ENCODE results near the gene PRKAR1B. TPM values are rescaled to one million over a fixed set of nuclear protein-coding genes. Genes with fewer than 3 reads are reported as not detected.

PRKAR1B gene
- polyA plus RNA-seq, 1 of the 3 experiments (the other 2 are of a cell fraction), result 63.7 TPM

DNA sequence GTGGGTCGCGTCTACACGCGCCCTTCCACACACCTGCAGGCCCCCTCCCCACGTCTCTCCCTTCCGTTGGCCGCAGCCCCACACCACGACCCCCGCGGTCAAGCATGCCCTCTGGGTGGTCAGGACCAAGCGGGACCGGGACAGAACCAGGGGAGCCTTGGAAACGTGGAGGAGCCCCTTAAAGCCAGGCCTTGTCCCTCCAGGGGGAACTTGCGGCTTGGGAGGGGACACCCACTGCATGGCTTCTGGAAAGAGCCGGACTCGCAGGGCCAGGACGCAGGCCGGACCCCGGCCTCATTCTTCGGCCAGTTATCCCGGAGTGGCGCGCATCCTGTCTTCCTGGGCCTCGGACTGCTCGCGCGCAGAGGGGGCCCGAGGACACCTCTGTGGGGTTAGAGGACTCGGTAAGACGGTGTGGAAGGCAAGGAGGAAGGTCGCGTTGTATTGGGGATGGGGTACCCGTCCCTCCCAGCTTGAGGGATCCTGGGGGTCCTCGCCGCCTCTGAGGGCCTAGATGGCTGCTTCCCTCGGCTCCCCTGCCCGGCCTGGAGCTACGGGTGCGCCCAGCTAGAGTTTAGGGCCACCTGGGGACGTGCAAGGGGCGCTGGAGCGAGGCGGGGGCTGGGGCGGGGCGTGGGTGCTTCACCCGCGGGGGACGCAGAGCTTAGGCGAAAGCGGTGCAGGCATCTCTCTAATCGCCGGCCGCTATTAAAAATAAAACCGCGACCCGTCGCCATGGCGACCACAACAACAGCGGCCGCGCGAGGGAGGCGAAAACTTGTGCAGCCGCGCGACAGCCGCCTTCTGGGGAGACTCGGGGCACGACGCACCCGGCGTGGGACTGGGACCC, 205.6 kb downstream of the PRKAR1B start:
- TF ChIP-seq RAD21 (IDR thresholded peaks at IDR 0.05; ENCODE audit: low read length) (no peak), YY1 (IDR thresholded peaks at IDR 0.05; ENCODE audit: low read depth) (no peak), POLR2AphosphoS5 (IDR thresholded peaks at IDR 0.05; ENCODE audit: low read depth, low read length) (no peak), PBX3 (IDR thresholded peaks at IDR 0.05) (no peak), MXI1 (IDR thresholded peaks at IDR 0.05; ENCODE audit: low read depth, low read length) (no peak), TAF1 (IDR thresholded peaks at IDR 0.05; ENCODE audit: borderline replicate concordance, low read depth, low read length) (no peak), TEAD4 (IDR thresholded peaks at IDR 0.05; ENCODE audit: borderline replicate concordance, insufficient read depth) (no peak)
- CTCF ChIA-PET, result interaction anchor here (1.2 to 1.5 kb wide), 2 partner anchors 9 to 200 kb away, joined by 3 to 8 read pairs; no protein-coding TSS in a partner anchor
- H3K27me3 ChIP-seq (ENCODE audit: insufficient read depth), result no peaks in the 10 kb centered on the region
- peak overlapping the region; percentile 38; the same call in 1 of the 2 replicates for H3K9ac ChIP-seq
- DNase-seq, result peak; percentile 71
- H3K9me2 ChIP-seq, result no peaks in the 10 kb centered on the region
- H2AFZ ChIP-seq (ENCODE audit: low read depth), result no peak overlapping the region
- no peaks in the 10 kb centered on the region for H3K9me3 ChIP-seq
- peak overlapping the region; percentile 33 to 66; a peak in 3 of 4 replicates for H3K4me3 ChIP-seq (ENCODE audit: low read depth in 2 of 2, low read length in 1 of 2)
- H3K79me2 ChIP-seq (ENCODE audit: insufficient read depth), result peaks cover 26% of the 10 kb centered on the region
- H3F3A ChIP-seq (replicated peaks; ENCODE audit: insufficient read depth), result no peaks in the 10 kb centered on the region
- H3K4me2 ChIP-seq, result peak overlapping the region; percentile 100
- no peak overlapping the region for H3K27ac ChIP-seq (ENCODE audit: low read depth in 2 of 2, low read length in 1 of 2)
- POLR2A ChIA-PET, result no interaction called here
- peaks cover 13% of the 10 kb centered on the region for H4K20me1 ChIP-seq (ENCODE audit: insufficient read depth)
- 21% methylated on average over 56 of the region's 72 CpGs for WGBS (ENCODE audit: low lambda C conversion rate)
- peaks cover 4 to 9% of the 10 kb centered on the region in 2 experiments; a peak in 2 of 4 replicates for H3K4me1 ChIP-seq (ENCODE audit: control insufficient read depth in 1 of 2, insufficient read depth in 2 of 2, low read depth in 1 of 2, low read length in 1 of 2)
- no peaks in the 10 kb centered on the region for H3K36me3 ChIP-seq (replicated peaks in 1 of 2; ENCODE audit: control insufficient read depth in 1 of 2, insufficient read depth in 2 of 2, low read length in 1 of 2)

- no peaks in the 10 kb centered on the region for H3K9me2 ChIP-seq
- peak overlapping the region in 1 of 2 experiments; percentile 68; a peak in 2 of 4 replicates for H3K27ac ChIP-seq (ENCODE audit: low read depth in 2 of 2, low read length in 1 of 2)
- WGBS (ENCODE audit: low lambda C conversion rate), result 10% methylated on average over 24 of the region's 63 CpGs
- H3K27me3 ChIP-seq (ENCODE audit: insufficient read depth), result no peaks in the 10 kb centered on the region
- CTCF ChIA-PET, result interaction anchor here (1.1 to 1.5 kb wide), 2 partner anchors 9 to 17 kb away, joined by 4 to 8 read pairs; no protein-coding TSS in a partner anchor
- H2AFZ ChIP-seq (ENCODE audit: low read depth), result no peak overlapping the region
- peak overlapping the region; percentile 100 for H3K4me2 ChIP-seq
- H3K9ac ChIP-seq, result peak overlapping the region; percentile 74
- no peaks in the 10 kb centered on the region for H3K36me3 ChIP-seq (replicated peaks in 1 of 2; ENCODE audit: control insufficient read depth in 1 of 2, insufficient read depth in 2 of 2, low read length in 1 of 2)
- POLR2A ChIA-PET, result interaction anchor here (0.9 kb wide), 1 partner anchor 40 kb away, joined by 3 read pairs; no protein-coding TSS in a partner anchor
- peaks cover 34% of the 10 kb centered on the region for H3K79me2 ChIP-seq (ENCODE audit: insufficient read depth)
- peaks cover 4 to 11% of the 10 kb centered on the region in 2 experiments; a peak in 3 of 4 replicates for H3K4me1 ChIP-seq (ENCODE audit: control insufficient read depth in 1 of 2, insufficient read depth in 2 of 2, low read depth in 1 of 2, low read length in 1 of 2)
- DNase-seq, result no peak
- no peaks in the 10 kb centered on the region for H3K9me3 ChIP-seq
- TF ChIP-seq RFX5 (IDR thresholded peaks at IDR 0.05; ENCODE audit: low read length), result no peak
- TF ChIP-seq, protein P1, sequence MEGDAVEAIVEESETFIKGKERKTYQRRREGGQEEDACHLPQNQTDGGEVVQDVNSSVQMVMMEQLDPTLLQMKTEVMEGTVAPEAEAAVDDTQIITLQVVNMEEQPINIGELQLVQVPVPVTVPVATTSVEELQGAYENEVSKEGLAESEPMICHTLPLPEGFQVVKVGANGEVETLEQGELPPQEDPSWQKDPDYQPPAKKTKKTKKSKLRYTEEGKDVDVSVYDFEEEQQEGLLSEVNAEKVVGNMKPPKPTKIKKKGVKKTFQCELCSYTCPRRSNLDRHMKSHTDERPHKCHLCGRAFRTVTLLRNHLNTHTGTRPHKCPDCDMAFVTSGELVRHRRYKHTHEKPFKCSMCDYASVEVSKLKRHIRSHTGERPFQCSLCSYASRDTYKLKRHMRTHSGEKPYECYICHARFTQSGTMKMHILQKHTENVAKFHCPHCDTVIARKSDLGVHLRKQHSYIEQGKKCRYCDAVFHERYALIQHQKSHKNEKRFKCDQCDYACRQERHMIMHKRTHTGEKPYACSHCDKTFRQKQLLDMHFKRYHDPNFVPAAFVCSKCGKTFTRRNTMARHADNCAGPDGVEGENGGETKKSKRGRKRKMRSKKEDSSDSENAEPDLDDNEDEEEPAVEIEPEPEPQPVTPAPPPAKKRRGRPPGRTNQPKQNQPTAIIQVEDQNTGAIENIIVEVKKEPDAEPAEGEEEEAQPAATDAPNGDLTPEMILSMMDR (IDR thresholded peaks at IDR 0.05), result peak; percentile 36
- H3F3A ChIP-seq (replicated peaks; ENCODE audit: insufficient read depth), result peaks cover under 1% of the 10 kb centered on the region
- H4K20me1 ChIP-seq (ENCODE audit: insufficient read depth), result peaks cover 18% of the 10 kb centered on the region
- peak overlapping the region; percentile 66 to 67; a peak in 3 of 4 replicates for H3K4me3 ChIP-seq (ENCODE audit: low read depth in 2 of 2, low read length in 1 of 2)
Measured at GRCh38 chr7:520503-521161, 206.4 kb downstream of the PRKAR1B start.
